Mammary epithelial cell (primary cell): ENCODE results near the gene GRAMD1B.

Source experiments
- CTCF ChIP-seq, 2 donors: IDR thresholded peaks in 1 of 2; conservative IDR thresholded peaks in 1 of 2; 2 replicates each; pipeline ENCODE4 v1.5.1; 2011 to 2012; ENCODE audit warnings: inconsistent platforms in 2 of 2, low read length in 2 of 2, mild to moderate bottlenecking in 2 of 2, control low read depth in 1 of 2, low read depth in 1 of 2; ENCODE audit not compliant: insufficient read depth in 1 of 2; ENCODE audit errors: extremely low read depth in 1 of 2
- EZH2 ChIP-seq: IDR thresholded peaks from 2 replicates; pipeline ENCODE4 v1.6.1; 2012; ENCODE audit warnings: low read length, inconsistent platforms, borderline replicate concordance

GRCh38 chr11:123642435-123642834, 212.4 kb downstream of the GRAMD1B start:
- TF ChIP-seq CTCF (conservative IDR thresholded peaks at IDR 0.05 in 1 of 2, IDR thresholded peaks at IDR 0.05 in 1 of 2; ENCODE audit: extremely low read depth in 1 of 2, insufficient read depth in 1 of 2, low read depth in 1 of 2, low read length in 2 of 2) (no peak), EZH2 (no peak)
